ENCODE measurements around the gene RNF130.

RNF130 gene

GRCh38 chr5:180026734-180027458 lies 44.7 kb downstream of the RNF130 start:
- Histone ChIP-seq H3K9ac (no peak overlapping the region), H3K4me3 (ENCODE audit: low read depth, low read length) (no peak overlapping the region), H2AFZ (peak overlapping the region; percentile 0), H3K4me1 (peaks cover 13% of the 10 kb centered on the region), H3K36me3 (ENCODE audit: control insufficient read depth, insufficient read depth, low read length) (no peaks in the 10 kb centered on the region), H3K79me2 (no peaks in the 10 kb centered on the region), H3K27me3 (ENCODE audit: control insufficient read depth, insufficient read depth, low read length) (no peaks in the 10 kb centered on the region), H3K9me3 (ENCODE audit: control insufficient read depth, low read length) (no peaks in the 10 kb centered on the region), H3K4me2 (ENCODE audit: low read length) (no peak overlapping the region), H3K27ac (peak overlapping the region; percentile 30)
- TF ChIP-seq, protein P1, sequence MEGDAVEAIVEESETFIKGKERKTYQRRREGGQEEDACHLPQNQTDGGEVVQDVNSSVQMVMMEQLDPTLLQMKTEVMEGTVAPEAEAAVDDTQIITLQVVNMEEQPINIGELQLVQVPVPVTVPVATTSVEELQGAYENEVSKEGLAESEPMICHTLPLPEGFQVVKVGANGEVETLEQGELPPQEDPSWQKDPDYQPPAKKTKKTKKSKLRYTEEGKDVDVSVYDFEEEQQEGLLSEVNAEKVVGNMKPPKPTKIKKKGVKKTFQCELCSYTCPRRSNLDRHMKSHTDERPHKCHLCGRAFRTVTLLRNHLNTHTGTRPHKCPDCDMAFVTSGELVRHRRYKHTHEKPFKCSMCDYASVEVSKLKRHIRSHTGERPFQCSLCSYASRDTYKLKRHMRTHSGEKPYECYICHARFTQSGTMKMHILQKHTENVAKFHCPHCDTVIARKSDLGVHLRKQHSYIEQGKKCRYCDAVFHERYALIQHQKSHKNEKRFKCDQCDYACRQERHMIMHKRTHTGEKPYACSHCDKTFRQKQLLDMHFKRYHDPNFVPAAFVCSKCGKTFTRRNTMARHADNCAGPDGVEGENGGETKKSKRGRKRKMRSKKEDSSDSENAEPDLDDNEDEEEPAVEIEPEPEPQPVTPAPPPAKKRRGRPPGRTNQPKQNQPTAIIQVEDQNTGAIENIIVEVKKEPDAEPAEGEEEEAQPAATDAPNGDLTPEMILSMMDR (IDR thresholded peaks at IDR 0.05): no peak

DNA sequence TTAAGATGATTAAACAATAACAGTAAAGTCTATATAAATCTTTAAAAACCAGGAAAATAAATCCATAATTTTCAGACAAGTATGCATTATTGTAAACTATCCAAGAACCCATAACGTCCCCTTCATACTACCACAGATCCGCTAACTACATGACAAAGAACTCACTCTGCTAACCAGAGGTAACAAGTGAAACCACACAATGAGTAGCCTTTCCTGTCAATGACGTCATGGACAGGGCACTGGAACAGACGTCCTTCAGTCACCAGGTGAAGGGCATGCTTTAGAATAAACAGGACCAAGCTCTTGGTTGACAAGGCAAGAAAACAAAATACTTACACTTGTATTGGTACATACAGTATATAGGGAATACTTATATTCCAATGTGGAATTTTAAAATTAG lies 45.2 kb downstream of the RNF130 start:
- H3K9ac ChIP-seq: no peak overlapping the region
- H3K4me3 ChIP-seq (ENCODE audit: low read depth, low read length): no peak overlapping the region
- no peaks in the 10 kb centered on the region for H3K79me2 ChIP-seq
- no peak overlapping the region for H3K4me2 ChIP-seq (ENCODE audit: low read length)
- no peaks in the 10 kb centered on the region for H3K36me3 ChIP-seq (ENCODE audit: control insufficient read depth, insufficient read depth, low read length)
- peak overlapping the region; percentile 0 for H2AFZ ChIP-seq
- peak overlapping the region; percentile 30 for H3K27ac ChIP-seq
- H3K9me3 ChIP-seq (ENCODE audit: control insufficient read depth, low read length): no peaks in the 10 kb centered on the region
- TF ChIP-seq, protein P1 (IDR thresholded peaks at IDR 0.05): no peak
- H3K4me1 ChIP-seq: peaks cover 13% of the 10 kb centered on the region
- H3K27me3 ChIP-seq (ENCODE audit: control insufficient read depth, insufficient read depth, low read length): no peaks in the 10 kb centered on the region

GRCh38 chr5:180021900-180022299 lies 49.7 kb downstream of the RNF130 start:
- Histone ChIP-seq H3K27ac (no peak overlapping the region), H3K9ac (no peak overlapping the region), H2AFZ (no peak overlapping the region), H3K9me3 (ENCODE audit: control insufficient read depth, low read length) (no peaks in the 10 kb centered on the region), H3K4me2 (ENCODE audit: low read length) (no peak overlapping the region), H3K79me2 (no peaks in the 10 kb centered on the region), H3K27me3 (ENCODE audit: control insufficient read depth, insufficient read depth, low read length) (no peaks in the 10 kb centered on the region), H3K4me3 (ENCODE audit: low read depth, low read length) (no peak overlapping the region), H3K4me1 (peaks cover 10% of the 10 kb centered on the region), H3K36me3 (ENCODE audit: control insufficient read depth, insufficient read depth, low read length) (no peaks in the 10 kb centered on the region)
- TF ChIP-seq, protein P1 (IDR thresholded peaks at IDR 0.05): no peak

GRCh38 chr5:180020176-180020575 lies 51.4 kb downstream of the RNF130 start:
- Histone ChIP-seq H2AFZ (no peak overlapping the region), H3K9ac (no peak overlapping the region), H3K9me3 (ENCODE audit: control insufficient read depth, low read length) (no peaks in the 10 kb centered on the region), H3K4me3 (ENCODE audit: low read depth, low read length) (no peak overlapping the region), H3K79me2 (no peaks in the 10 kb centered on the region), H3K4me1 (no peaks in the 10 kb centered on the region), H3K27me3 (ENCODE audit: control insufficient read depth, insufficient read depth, low read length) (no peaks in the 10 kb centered on the region), H3K36me3 (ENCODE audit: control insufficient read depth, insufficient read depth, low read length) (no peaks in the 10 kb centered on the region), H3K27ac (no peak overlapping the region), H3K4me2 (ENCODE audit: low read length) (no peak overlapping the region)
- TF ChIP-seq, protein P1 (IDR thresholded peaks at IDR 0.05): no peak

Data from parathyroid adenoma (tissue), 2 donors.